Naive B cell (primary cell): ENCODE results near the gene GOLGA6L4. TPM values are rescaled to one million over a fixed set of nuclear protein-coding genes. Genes with fewer than 3 reads are reported as not detected.
"Not testable (repeated sequence)": the region's sequence is repeated elsewhere in the genome, so short reads cannot be mapped to it uniquely, and the experiment has no call there.

Source experiments
- ATAC-seq, 2 donors: fragments of 150-1000 bp; cut with Tn5 transposase; 2 replicates each; pipeline ENCODE4 v1.10.0; 2021; ENCODE audit warnings: low read depth in 2 of 2, mild to moderate bottlenecking in 2 of 2, moderate library complexity in 2 of 2
- DNase-seq: peaks from one replicate; pipeline ENCODE4 v3.0.0; 2022
- H3K27ac Mint-ChIP-seq, 6 donors: one replicate each; pipeline ENCODE4 v1.8.0; 2020 to 2022; ENCODE audit warnings: mild to moderate bottlenecking in 6 of 6, mixed read lengths in 6 of 6, moderate library complexity in 5 of 6, inconsistent platforms in 2 of 6
- H3K27me3 Mint-ChIP-seq, 3 donors: one replicate each; pipeline ENCODE4 v1.8.0; 2021 to 2022; ENCODE audit warnings: mixed read lengths in 3 of 3, mild to moderate bottlenecking in 1 of 3
- H3K36me3 Mint-ChIP-seq, 2 donors: one replicate each; pipeline ENCODE4 v1.8.0; 2020 to 2022; ENCODE audit warnings: mixed read lengths in 2 of 2, inconsistent platforms in 1 of 2, mild to moderate bottlenecking in 1 of 2
- H3K4me1 Mint-ChIP-seq, 3 donors: one replicate each; pipeline ENCODE4 v1.8.0; 2020 to 2022; ENCODE audit warnings: mixed read lengths in 3 of 3, inconsistent platforms in 1 of 3, mild to moderate bottlenecking in 1 of 3, moderate library complexity in 1 of 3
- H3K4me3 Mint-ChIP-seq, 8 donors: one replicate each; pipeline ENCODE4 v1.8.0; 2020 to 2022; ENCODE audit warnings: mild to moderate bottlenecking in 8 of 8, mixed read lengths in 8 of 8, moderate library complexity in 8 of 8, inconsistent platforms in 2 of 8
- H3K9me3 Mint-ChIP-seq, 7 donors: one replicate each; pipeline ENCODE4 v1.8.0; 2020 to 2022; ENCODE audit warnings: mixed read lengths in 7 of 7, mild to moderate bottlenecking in 5 of 7, inconsistent platforms in 2 of 7, moderate library complexity in 1 of 7
- polyA plus RNA-seq, 6 donors: library from polyadenylated mRNA; unstranded; fragments of 300-500 nt; fragmentation: Illumina TruSeq; gene quantifications; one replicate each; pipeline ENCODE4 v1.2.3, GENCODE V29; 2021; ENCODE audit warnings: low read depth in 6 of 6

GOLGA6L4 gene
- under 1 TPM in 2 of 6 donors, not detected in 4; 0.06 to 0.24 TPM for polyA plus RNA-seq

- not testable (repeated sequence) for ATAC-seq, H3K36me3 Mint-ChIP-seq, DNase-seq, H3K27ac Mint-ChIP-seq, H3K4me3 Mint-ChIP-seq, H3K4me1 Mint-ChIP-seq, H3K9me3 Mint-ChIP-seq, H3K27me3 Mint-ChIP-seq
Measured at GRCh38 chr15:84235573-84235972, at the start of gene GOLGA6L4. Gene GOLGA6L4, plus strand, starts transcription at chr15:84235773. Its CDS starts 62 bp downstream, at chr15:84235835.

GRCh38 chr15:84192982-84193381 is 42.6 kb upstream of the GOLGA6L4 start:
- not testable (repeated sequence) for H3K27ac Mint-ChIP-seq, H3K4me1 Mint-ChIP-seq, H3K4me3 Mint-ChIP-seq, DNase-seq, H3K9me3 Mint-ChIP-seq, H3K27me3 Mint-ChIP-seq, H3K36me3 Mint-ChIP-seq, ATAC-seq

GRCh38 chr15:84195603-84196002 is 40.0 kb upstream of the GOLGA6L4 start:
- H3K36me3 Mint-ChIP-seq, DNase-seq, H3K4me3 Mint-ChIP-seq, H3K4me1 Mint-ChIP-seq, H3K27me3 Mint-ChIP-seq, H3K9me3 Mint-ChIP-seq, H3K27ac Mint-ChIP-seq: not testable (repeated sequence)
- peak; percentile 82 to 85 for ATAC-seq

GRCh38 chr15:84196530-84197188 is 38.9 kb upstream of the GOLGA6L4 start:
- H3K9me3 Mint-ChIP-seq, H3K27me3 Mint-ChIP-seq, DNase-seq, ATAC-seq, H3K4me3 Mint-ChIP-seq, H3K27ac Mint-ChIP-seq, H3K36me3 Mint-ChIP-seq, H3K4me1 Mint-ChIP-seq: not testable (repeated sequence)

GRCh38 chr15:84199865-84200264 is 35.7 kb upstream of the GOLGA6L4 start:
- H3K4me1 Mint-ChIP-seq, ATAC-seq: not testable (repeated sequence)

GRCh38 chr15:84246441-84246840 is 10.9 kb downstream of the GOLGA6L4 start:
- H3K27ac Mint-ChIP-seq, H3K4me1 Mint-ChIP-seq, H3K27me3 Mint-ChIP-seq, H3K36me3 Mint-ChIP-seq, H3K9me3 Mint-ChIP-seq, ATAC-seq: not testable (repeated sequence)
- peak; percentile 13 for DNase-seq
- peak overlapping the region in 4 of 8 donors; percentile 8 to 56 (median 41) for H3K4me3 Mint-ChIP-seq

More at GRCh38 chr15:84199865-84200264, 35.7 kb upstream of the GOLGA6L4 start:
- not testable (repeated sequence) for H3K9me3 Mint-ChIP-seq, H3K36me3 Mint-ChIP-seq, H3K27me3 Mint-ChIP-seq, H3K27ac Mint-ChIP-seq, DNase-seq, H3K4me3 Mint-ChIP-seq
